Measurements from ENCODE around the gene GZMB. TPM values are rescaled to one million over a fixed set of nuclear protein-coding genes. Genes with fewer than 3 reads are reported as not detected.

GZMB gene
- total and polyA plus RNA-seq, 2 of the 8 experiments (the other 6 are each of a cell fraction or from before 2014, with no cell fraction given): not detected

DNA sequence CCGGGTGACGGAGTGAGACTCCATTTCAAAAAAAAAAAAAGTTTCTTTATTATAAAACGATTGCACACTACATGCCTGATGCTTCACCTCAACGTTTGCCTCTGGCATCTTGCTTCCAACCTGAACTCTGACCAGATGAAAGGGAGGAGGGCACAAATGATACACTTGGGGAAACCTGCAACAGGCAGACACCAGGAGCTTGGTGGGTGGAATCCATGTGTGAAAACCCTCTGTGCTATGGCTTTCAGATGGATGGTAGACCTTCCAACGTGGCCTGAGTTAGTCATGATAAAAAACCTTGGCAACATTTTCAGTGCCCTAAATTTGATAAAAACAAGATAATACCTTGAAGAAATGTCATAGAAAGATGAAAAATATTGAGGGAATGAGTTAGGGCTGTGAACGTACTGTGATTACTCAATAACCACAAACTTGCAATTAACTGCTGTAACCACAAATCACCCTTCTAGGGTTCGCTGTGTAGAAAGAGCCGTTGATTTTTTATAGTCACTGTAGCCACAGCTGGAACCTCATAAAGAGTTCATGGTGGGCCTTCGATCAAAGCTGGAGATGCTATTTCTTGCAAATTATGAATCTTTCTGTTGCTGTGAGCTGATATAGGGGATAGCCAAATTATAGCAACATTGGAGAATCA, 26.1 kb upstream of the GZMB start:
- H2AFZ ChIP-seq (ENCODE audit: low read length): no peak overlapping the region
- TF ChIP-seq TEAD4 (IDR thresholded peaks at IDR 0.05; ENCODE audit: low read depth, low read length): no peak
- no peak for TF ChIP-seq SIRT6 (IDR thresholded peaks at IDR 0.05; ENCODE audit: low read length)
- no peak for TF ChIP-seq POLR2A (IDR thresholded peaks at IDR 0.05; ENCODE audit: control extremely low read depth in 1 of 2, low read depth in 2 of 2, low read length in 2 of 2)
- no peak for TF ChIP-seq GTF2F1 (IDR thresholded peaks at IDR 0.05; ENCODE audit: borderline replicate concordance, low read depth, low read length)
- no peak for TF ChIP-seq CREB1 (IDR thresholded peaks at IDR 0.05)
- TF ChIP-seq, protein P1, sequence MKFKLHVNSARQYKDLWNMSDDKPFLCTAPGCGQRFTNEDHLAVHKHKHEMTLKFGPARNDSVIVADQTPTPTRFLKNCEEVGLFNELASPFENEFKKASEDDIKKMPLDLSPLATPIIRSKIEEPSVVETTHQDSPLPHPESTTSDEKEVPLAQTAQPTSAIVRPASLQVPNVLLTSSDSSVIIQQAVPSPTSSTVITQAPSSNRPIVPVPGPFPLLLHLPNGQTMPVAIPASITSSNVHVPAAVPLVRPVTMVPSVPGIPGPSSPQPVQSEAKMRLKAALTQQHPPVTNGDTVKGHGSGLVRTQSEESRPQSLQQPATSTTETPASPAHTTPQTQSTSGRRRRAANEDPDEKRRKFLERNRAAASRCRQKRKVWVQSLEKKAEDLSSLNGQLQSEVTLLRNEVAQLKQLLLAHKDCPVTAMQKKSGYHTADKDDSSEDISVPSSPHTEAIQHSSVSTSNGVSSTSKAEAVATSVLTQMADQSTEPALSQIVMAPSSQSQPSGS (IDR thresholded peaks at IDR 0.05; ENCODE audit: low read length): no peak
- no peak for TF ChIP-seq JUN (IDR thresholded peaks at IDR 0.05; ENCODE audit: low read depth, low read length)
- TF ChIP-seq, protein P2, sequence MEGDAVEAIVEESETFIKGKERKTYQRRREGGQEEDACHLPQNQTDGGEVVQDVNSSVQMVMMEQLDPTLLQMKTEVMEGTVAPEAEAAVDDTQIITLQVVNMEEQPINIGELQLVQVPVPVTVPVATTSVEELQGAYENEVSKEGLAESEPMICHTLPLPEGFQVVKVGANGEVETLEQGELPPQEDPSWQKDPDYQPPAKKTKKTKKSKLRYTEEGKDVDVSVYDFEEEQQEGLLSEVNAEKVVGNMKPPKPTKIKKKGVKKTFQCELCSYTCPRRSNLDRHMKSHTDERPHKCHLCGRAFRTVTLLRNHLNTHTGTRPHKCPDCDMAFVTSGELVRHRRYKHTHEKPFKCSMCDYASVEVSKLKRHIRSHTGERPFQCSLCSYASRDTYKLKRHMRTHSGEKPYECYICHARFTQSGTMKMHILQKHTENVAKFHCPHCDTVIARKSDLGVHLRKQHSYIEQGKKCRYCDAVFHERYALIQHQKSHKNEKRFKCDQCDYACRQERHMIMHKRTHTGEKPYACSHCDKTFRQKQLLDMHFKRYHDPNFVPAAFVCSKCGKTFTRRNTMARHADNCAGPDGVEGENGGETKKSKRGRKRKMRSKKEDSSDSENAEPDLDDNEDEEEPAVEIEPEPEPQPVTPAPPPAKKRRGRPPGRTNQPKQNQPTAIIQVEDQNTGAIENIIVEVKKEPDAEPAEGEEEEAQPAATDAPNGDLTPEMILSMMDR (IDR thresholded peaks at IDR 0.05; ENCODE audit: control extremely low read depth in 1 of 3, insufficient read depth in 1 of 3, low read depth in 1 of 3, low read length in 3 of 3): no peak
- TF ChIP-seq SUZ12 (IDR thresholded peaks at IDR 0.05; ENCODE audit: low read length): no peak
- TF ChIP-seq ASH2L (IDR thresholded peaks at IDR 0.05; ENCODE audit: low read length): no peak
- no peak for TF ChIP-seq BACH1 (IDR thresholded peaks at IDR 0.05; ENCODE audit: low read length)

More for the DNA sequence above, 26.1 kb upstream of the GZMB start:
- no peaks in the 10 kb centered on the region for H3K79me2 ChIP-seq (ENCODE audit: control insufficient read depth in 1 of 2, insufficient read depth in 2 of 2, low read length in 2 of 2)
- DNase-seq (ENCODE audit: low read depth in 1 of 2, low spot score in 2 of 2) (no peak), FAIRE-seq (no peak)
- CTCF ChIA-PET (ENCODE audit: partially characterized antibody): no interaction called here
- POLR2A ChIA-PET (ENCODE audit: partially characterized antibody): no interaction called here
- H3K9ac ChIP-seq (replicated peaks in 1 of 4; ENCODE audit: extremely low read depth in 1 of 4, low read depth in 3 of 4, low read length in 3 of 4): no peak overlapping the region
- H2BK20ac ChIP-seq (ENCODE audit: low read length): no peak overlapping the region
- H4K8ac ChIP-seq (ENCODE audit: extremely low read depth, insufficient read depth, low read length): no peak overlapping the region
- no peak overlapping the region for H3K27ac ChIP-seq (ENCODE audit: low read depth, low read length)
- H3K27me3 ChIP-seq (replicated peaks in 1 of 4; ENCODE audit: control insufficient read depth in 3 of 4, extremely low read depth in 1 of 4, insufficient read depth in 3 of 4, low read length in 3 of 4): no peaks in the 10 kb centered on the region
- no peak overlapping the region for H3K4ac ChIP-seq (replicated peaks; ENCODE audit: insufficient read length, low read depth, low read length)
- H3K79me1 ChIP-seq (ENCODE audit: low read depth, low read length): no peaks in the 10 kb centered on the region
- no peak overlapping the region for H3K23ac ChIP-seq (ENCODE audit: insufficient read length)
- no peaks in the 10 kb centered on the region; a peak in 1 of 4 replicates for H3K9me3 ChIP-seq (ENCODE audit: insufficient read depth in 2 of 2, low read depth in 1 of 2, low read length in 1 of 2)
- H2BK15ac ChIP-seq (ENCODE audit: low read length): no peak overlapping the region
- no peak overlapping the region for H3K4me2 ChIP-seq (ENCODE audit: insufficient read depth in 1 of 2, low read depth in 2 of 2, low read length in 2 of 2)
- no peaks in the 10 kb centered on the region for H3K36me3 ChIP-seq (ENCODE audit: control insufficient read depth in 2 of 4, insufficient read depth in 4 of 4, low read length in 3 of 4)
- no peak overlapping the region for H2BK12ac ChIP-seq (ENCODE audit: low read depth, low read length)
- H2BK5ac ChIP-seq (ENCODE audit: low read depth, low read length): no peak overlapping the region
- H3K56ac ChIP-seq (replicated peaks; ENCODE audit: insufficient read length, low read depth, low read length): no peak overlapping the region
- no peak overlapping the region for H4K91ac ChIP-seq (replicated peaks; ENCODE audit: insufficient read length, low read length)
- H3K4me3 ChIP-seq (ENCODE audit: extremely low read depth in 1 of 4, insufficient read depth in 2 of 4, low read depth in 3 of 4, low read length in 4 of 4): no peak overlapping the region
- 91% methylated on average over 9 of the region's 9 CpGs; no CpG with 5 or more reads in 1 of the 2 experiments for WGBS, 2 experiments (ENCODE audit: extremely low coverage in 1 of 2, insufficient coverage in 1 of 2, insufficient read length in 1 of 2, insufficient replicate concordance in 2 of 2, low coverage in 1 of 2, low lambda C conversion rate in 2 of 2, missing lambda C conversion rate in 1 of 2)
- H2AK5ac ChIP-seq (ENCODE audit: low read depth, low read length): no peak overlapping the region
- no peak overlapping the region for H3K14ac ChIP-seq (ENCODE audit: insufficient read length)
- H3K18ac ChIP-seq (ENCODE audit: extremely low read depth, low read length): no peak overlapping the region
- H4K20me1 ChIP-seq (replicated peaks in 1 of 2; ENCODE audit: control insufficient read depth in 1 of 2, insufficient read depth in 2 of 2, low read length in 2 of 2): no peaks in the 10 kb centered on the region
- H4K5ac ChIP-seq (ENCODE audit: insufficient read length, low read depth, low read length): no peak overlapping the region
- no peaks in the 10 kb centered on the region for H3K4me1 ChIP-seq (replicated peaks in 1 of 4; ENCODE audit: control insufficient read depth in 3 of 4, insufficient read depth in 4 of 4, low read length in 3 of 4)
- no peaks in the 10 kb centered on the region for H3K23me2 ChIP-seq (ENCODE audit: low read depth, low read length)
- no peak overlapping the region for H2BK120ac ChIP-seq (replicated peaks; ENCODE audit: low read depth, low read length)

All from H1 (cell line).